Activated CD4-positive, alpha-beta T cell treated with anti-CD3 and anti-CD28 coated beads, Interleukin-2, Interleukin-4, amounts not matched to agents 100 ng/mL and 50 ng/mL, durations not matched to agents 16 hours and 8 hours (primary cell): Measurements from ENCODE around the gene TSPAN11.

ENCODE experiments used
- DNase-seq: peaks from one replicate; pipeline ENCODE4 v3.0.0-alpha.2; 2020; ENCODE audit warnings: low spot score

Gene TSPAN11

GRCh38 chr12:30959778-30960177, 33.2 kb downstream of the TSPAN11 start:
- no peak for DNase-seq

- no peak for DNase-seq
Measured at GRCh38 chr12:30961030-30961429, 34.5 kb downstream of the TSPAN11 start.

- DNase-seq = no peak
Measured at GRCh38 chr12:30962047-30962446, 35.5 kb downstream of the TSPAN11 start.

GRCh38 chr12:30963709-30964564, 37.4 kb downstream of the TSPAN11 start:
- DNase-seq = no peak

GRCh38 chr12:30964896-30965612, 38.5 kb downstream of the TSPAN11 start:
- no peak for DNase-seq

GRCh38 chr12:30965613-30965985, 39.1 kb downstream of the TSPAN11 start:
- DNase-seq = no peak

- no peak for DNase-seq
Measured at GRCh38 chr12:30967026-30967425, 40.5 kb downstream of the TSPAN11 start.

- no peak for DNase-seq
Measured at GRCh38 chr12:30968211-30968610, 41.7 kb downstream of the TSPAN11 start.

- no peak for DNase-seq
Measured at GRCh38 chr12:30969006-30969405, 42.5 kb downstream of the TSPAN11 start.

- no peak for DNase-seq
Measured at GRCh38 chr12:30969606-30970395, 43.3 kb downstream of the TSPAN11 start.

- no peak for DNase-seq
Measured at GRCh38 chr12:30970559-30971197, 44.1 kb downstream of the TSPAN11 start.

- no peak for DNase-seq
Measured at GRCh38 chr12:30972035-30972434, 45.5 kb downstream of the TSPAN11 start.

GRCh38 chr12:30973175-30973574, 46.6 kb downstream of the TSPAN11 start:
- no peak for DNase-seq

- no peak for DNase-seq
Measured at GRCh38 chr12:30973830-30974229, 47.3 kb downstream of the TSPAN11 start.

- no peak for DNase-seq
Measured at GRCh38 chr12:30974746-30975500, 48.4 kb downstream of the TSPAN11 start.

GRCh38 chr12:30975581-30975980, 49.0 kb downstream of the TSPAN11 start:
- DNase-seq = no peak

- no peak for DNase-seq
Measured at GRCh38 chr12:30976206-30976605, 49.7 kb downstream of the TSPAN11 start.

- no peak for DNase-seq
Measured at GRCh38 chr12:30977124-30977523, 50.6 kb downstream of the TSPAN11 start.

GRCh38 chr12:30977537-30978349, 51.2 kb downstream of the TSPAN11 start:
- DNase-seq = no peak

- DNase-seq = no peak
Measured at GRCh38 chr12:30978639-30979038, 52.1 kb downstream of the TSPAN11 start.
